ENCODE results near the gene CNPY4. TPM values are rescaled to one million over a fixed set of nuclear protein-coding genes. Genes with fewer than 3 reads are reported as not detected.

Gene CNPY4
- total RNA-seq, 2 experiments from 2014 or later, result 11.0 to 14.0 TPM

GRCh38 chr7:100119970-100120732 lies 717 bp downstream of the CNPY4 start:
- intact Hi-C loops (cut with DNase I, micrococcal nuclease), result loop anchor here (1.0 kb wide), 9 partner anchors 7 to 553 kb away; partner anchors contain the start of genes AP4M1 (in 2 of the 2), LAMTOR4 (in 2 of the 2), MCM7 (in 2 of the 2) and COPS6 (in 1 of the 2)
- H3K9me3 Mint-ChIP-seq (ENCODE audit: low read depth), result no peaks in the 10 kb centered on the region
- H3K27ac Mint-ChIP-seq, result peak overlapping the region; percentile 94
- ChIA-PET POLR2A (interaction anchor here (0.5 to 1.4 kb wide), 7 partner anchors 12 to 245 kb away, joined by 3 to 9 read pairs (median 4); partner anchors contain the start of genes AP4M1, GPC2, MCM7 and STAG3), CTCF (interaction anchor here (1.2 to 2.6 kb wide), 5 partner anchors 10 to 225 kb away, joined by 4 to 12 read pairs (median 4); no protein-coding TSS in a partner anchor)
- H3K4me1 Mint-ChIP-seq, result peaks cover 29% of the 10 kb centered on the region
- H3K4me3 Mint-ChIP-seq, result peak overlapping the region; percentile 86
- peak; percentile 85 for DNase-seq
- H3K27me3 Mint-ChIP-seq, result no peaks in the 10 kb centered on the region
- ATAC-seq, result peak; percentile 69
- H3K36me3 Mint-ChIP-seq (ENCODE audit: low read depth), result peaks cover 13% of the 10 kb centered on the region

- CTCF ChIA-PET, result interaction anchor here (1.1 to 2.6 kb wide), 6 partner anchors 10 to 224 kb away, joined by 3 to 12 read pairs (median 4); partner anchors contain the start of gene COPS6
- no peak for DNase-seq
- intact Hi-C loops (cut with DNase I, micrococcal nuclease), result loop anchor here in 1 of 2 experiments (1.0 kb wide), 1 partner anchor 28 kb away; the partner anchor contains the start of gene LAMTOR4
- no peak for ATAC-seq
- Mint-ChIP-seq H3K9me3 (ENCODE audit: low read depth) (no peaks in the 10 kb centered on the region), H3K27me3 (no peaks in the 10 kb centered on the region), H3K4me1 (peaks cover 34% of the 10 kb centered on the region), H3K27ac (peak overlapping the region; percentile 94), H3K4me3 (peak overlapping the region; percentile 86), H3K36me3 (ENCODE audit: low read depth) (peaks cover 15% of the 10 kb centered on the region)
- POLR2A ChIA-PET, result interaction anchor here (0.6 to 1.4 kb wide), 6 partner anchors 11 to 245 kb away, joined by 3 to 9 read pairs (median 4); partner anchors contain the start of genes AP4M1, GPC2, MCM7 and STAG3
These were observed 1.3 kb downstream of the CNPY4 start for GRCh38 chr7:100120733-100121036.

GRCh38 chr7:100122067-100122466 lies 2.6 kb downstream of the CNPY4 start:
- ChIA-PET POLR2A (no interaction called here), CTCF (interaction anchor here (0.7 kb wide), 1 partner anchor 14 kb away, joined by 3 read pairs; no protein-coding TSS in a partner anchor)
- DNase-seq (no peak), ATAC-seq (no peak)
- Mint-ChIP-seq H3K36me3 (ENCODE audit: low read depth) (peaks cover 16% of the 10 kb centered on the region), H3K9me3 (ENCODE audit: low read depth) (no peaks in the 10 kb centered on the region), H3K27ac (no peak overlapping the region), H3K4me1 (peaks cover 35% of the 10 kb centered on the region), H3K27me3 (no peaks in the 10 kb centered on the region), H3K4me3 (no peak overlapping the region)
- intact Hi-C loops (cut with DNase I, micrococcal nuclease), result no loop called here

- H3K9me3 Mint-ChIP-seq (ENCODE audit: low read depth), result no peaks in the 10 kb centered on the region
- CTCF ChIA-PET, result interaction anchor here (0.7 kb wide), 1 partner anchor 15 kb away, joined by 3 read pairs; no protein-coding TSS in a partner anchor
- H3K27ac Mint-ChIP-seq, result no peak overlapping the region
- POLR2A ChIA-PET, result no interaction called here
- H3K4me3 Mint-ChIP-seq, result no peak overlapping the region
- no peaks in the 10 kb centered on the region for H3K27me3 Mint-ChIP-seq
- intact Hi-C loops (cut with DNase I, micrococcal nuclease), result no loop called here
- peaks cover 35% of the 10 kb centered on the region for H3K4me1 Mint-ChIP-seq
- ATAC-seq (no peak), DNase-seq (no peak)
- peaks cover 16% of the 10 kb centered on the region for H3K36me3 Mint-ChIP-seq (ENCODE audit: low read depth)
These were observed 3.1 kb downstream of the CNPY4 start for GRCh38 chr7:100122568-100122967.

GRCh38 chr7:100124301-100125230 lies 5.1 kb downstream of the CNPY4 start:
- Mint-ChIP-seq H3K4me3 (peak overlapping the region; percentile 93), H3K27me3 (no peaks in the 10 kb centered on the region), H3K4me1 (peaks cover 31% of the 10 kb centered on the region), H3K36me3 (ENCODE audit: low read depth) (peaks cover 12% of the 10 kb centered on the region), H3K27ac (peak overlapping the region; percentile 20), H3K9me3 (ENCODE audit: low read depth) (no peaks in the 10 kb centered on the region)
- POLR2A ChIA-PET, result interaction anchor here (0.6 to 1.2 kb wide), 2 partner anchors 23 to 736 kb away, joined by 3 to 7 read pairs; partner anchors contain the start of genes AP4M1 and MCM7
- CTCF ChIA-PET, result interaction anchor here (0.6 to 2.2 kb wide), 4 partner anchors 8 to 581 kb away, joined by 3 to 6 read pairs (median 4); partner anchors contain the start of gene POP7
- ATAC-seq (no peak), DNase-seq (no peak)
- intact Hi-C loops (cut with DNase I, micrococcal nuclease), result loop anchor here (5.0 kb wide), 4 partner anchors 42 to 463 kb away; partner anchors contain the start of genes FBXO24 (in 1 of the 2), GPC2 (in 1 of the 2), LRCH4 (in 1 of the 2) and STAG3 (in 1 of the 2)

GRCh38 chr7:100126239-100126930 lies 7.0 kb downstream of the CNPY4 start:
- Mint-ChIP-seq H3K27me3 (no peaks in the 10 kb centered on the region), H3K4me1 (peaks cover 28% of the 10 kb centered on the region), H3K9me3 (ENCODE audit: low read depth) (no peaks in the 10 kb centered on the region), H3K27ac (peak overlapping the region; percentile 99), H3K36me3 (ENCODE audit: low read depth) (peaks cover 12% of the 10 kb centered on the region), H3K4me3 (peak overlapping the region; percentile 93)
- DNase-seq (no peak), ATAC-seq (peak; percentile 31)
- intact Hi-C loops (cut with DNase I, micrococcal nuclease), result loop anchor here (2.0 to 5.0 kb wide), 9 partner anchors 26 to 461 kb away; partner anchors contain the start of genes AP4M1 (in 1 of the 2), FBXO24 (in 1 of the 2), GPC2 (in 1 of the 2) and LRCH4 (in 1 of the 2)
- POLR2A ChIA-PET, result interaction anchor here (0.6 to 1.3 kb wide), 10 partner anchors 10 to 305 kb away, joined by 3 to 15 read pairs (median 4); partner anchors contain the start of genes AP4M1, LAMTOR4, MCM7 and ZSCAN21
- CTCF ChIA-PET, result interaction anchor here (0.5 to 1.8 kb wide), 9 partner anchors 16 to 1117 kb away, joined by 3 to 5 read pairs (median 3); partner anchors contain the start of genes AP4M1, LAMTOR4 and MCM7

- CTCF ChIA-PET, result interaction anchor here (0.5 to 1.8 kb wide), 9 partner anchors 15 to 281 kb away, joined by 3 to 5 read pairs (median 3); partner anchors contain the start of genes AP4M1, LAMTOR4 and MCM7
- H3K36me3 Mint-ChIP-seq (ENCODE audit: low read depth), result peaks cover 12% of the 10 kb centered on the region
- DNase-seq (peak; percentile 95), ATAC-seq (peak; percentile 74)
- H3K9me3 Mint-ChIP-seq (ENCODE audit: low read depth), result no peaks in the 10 kb centered on the region
- POLR2A ChIA-PET, result interaction anchor here (0.6 to 1.3 kb wide), 7 partner anchors 22 to 304 kb away, joined by 3 to 15 read pairs (median 4); partner anchors contain the start of genes AP4M1, LAMTOR4, MCM7 and ZSCAN21
- peaks cover 28% of the 10 kb centered on the region for H3K4me1 Mint-ChIP-seq
- H3K27ac Mint-ChIP-seq, result peak within 1 kb of the TSS; percentile 99
- no peaks in the 10 kb centered on the region for H3K27me3 Mint-ChIP-seq
- H3K4me3 Mint-ChIP-seq, result peak within 1 kb of the TSS; percentile 93
- intact Hi-C loops (cut with DNase I, micrococcal nuclease), result loop anchor here (1.0 to 5.0 kb wide), 16 partner anchors 8 to 460 kb away; partner anchors contain the start of genes AP4M1 (in 2 of the 2), CNPY4 (in 2 of the 2), GPC2 (in 2 of the 2) and MCM7 (in 2 of the 2)
These were observed 7.8 kb downstream of the CNPY4 start, which contains the start of gene MBLAC1 for GRCh38 chr7:100126931-100127865. Gene MBLAC1, plus strand, starts transcription at chr7:100126967. Its CDS starts 429 bp downstream, at chr7:100127396.

GRCh38 chr7:100127866-100128636 lies 8.6 kb downstream of the CNPY4 start:
- intact Hi-C loops (cut with DNase I, micrococcal nuclease), result loop anchor here (1.0 to 5.0 kb wide), 16 partner anchors 9 to 459 kb away; partner anchors contain the start of genes AP4M1 (in 2 of the 2), CNPY4 (in 2 of the 2), GPC2 (in 2 of the 2) and MCM7 (in 2 of the 2)
- peak overlapping the region; percentile 83 for H3K27ac Mint-ChIP-seq
- POLR2A ChIA-PET, result interaction anchor here (0.5 to 1.2 kb wide), 3 partner anchors 14 to 301 kb away, joined by 3 to 7 read pairs (median 3); partner anchors contain the start of gene ZCWPW1
- peak; percentile 5 for ATAC-seq
- DNase-seq, result peak; percentile 58
- H3K9me3 Mint-ChIP-seq (ENCODE audit: low read depth), result no peaks in the 10 kb centered on the region
- CTCF ChIA-PET, result interaction anchor here (0.6 to 2.2 kb wide), 7 partner anchors 11 to 90 kb away, joined by 3 to 9 read pairs (median 3); partner anchors contain the start of gene LAMTOR4
- peaks cover 12% of the 10 kb centered on the region for H3K36me3 Mint-ChIP-seq (ENCODE audit: low read depth)
- H3K4me3 Mint-ChIP-seq, result peak overlapping the region; percentile 93
- H3K4me1 Mint-ChIP-seq, result peaks cover 28% of the 10 kb centered on the region
- no peaks in the 10 kb centered on the region for H3K27me3 Mint-ChIP-seq
